NCI-H1694 treated with DMSO at 0.1 percent for 48 hours (cell line): Measurements from ENCODE around the gene LVRN.
A peak's percentile ranks its signal among the peaks of the same experiment; 100 is the strongest.

Source experiments
- DNase-seq: peaks from one replicate; lab custom pipeline; 2025; lab: John Stamatoyannopoulos, UW

Gene LVRN

DNA sequence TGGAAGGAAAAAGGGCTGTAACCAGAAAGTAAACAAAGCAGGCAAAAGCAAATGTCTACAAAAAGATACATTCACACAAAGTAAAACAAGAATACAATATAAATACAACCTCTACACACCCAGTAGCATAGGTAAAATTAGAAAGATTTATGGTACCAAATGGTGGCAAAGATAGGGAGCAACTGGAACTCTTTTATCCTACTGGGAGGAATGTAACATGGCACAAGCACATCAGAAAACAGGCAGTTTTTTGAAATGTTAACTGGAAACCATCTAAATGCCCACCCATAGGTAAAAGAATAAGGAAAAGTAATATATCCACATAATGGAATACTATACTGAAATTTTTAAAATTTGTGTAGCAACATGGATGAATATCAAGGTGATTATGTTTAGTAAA is 61.3 kb downstream of the LVRN start:
- DNase-seq = no peak

DNA sequence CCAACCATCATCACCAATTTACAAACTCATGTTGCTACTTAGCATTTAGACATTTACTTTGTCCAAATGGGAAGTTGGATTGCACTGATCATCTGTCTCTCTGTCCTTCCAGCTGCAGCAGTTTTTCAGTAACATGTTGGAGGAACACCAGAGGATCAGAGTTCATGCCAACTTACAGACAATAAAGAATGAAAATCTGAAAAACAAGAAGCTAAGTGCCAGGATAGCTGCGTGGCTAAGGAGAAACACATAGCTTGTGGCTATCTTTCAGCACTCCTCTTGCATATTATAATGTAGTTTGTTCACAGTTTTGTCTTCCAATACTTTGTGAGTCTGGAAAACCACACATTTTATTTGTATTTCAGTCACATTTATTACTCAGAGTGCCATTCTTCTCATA is 63.6 kb downstream of the LVRN start:
- no peak for DNase-seq

DNA sequence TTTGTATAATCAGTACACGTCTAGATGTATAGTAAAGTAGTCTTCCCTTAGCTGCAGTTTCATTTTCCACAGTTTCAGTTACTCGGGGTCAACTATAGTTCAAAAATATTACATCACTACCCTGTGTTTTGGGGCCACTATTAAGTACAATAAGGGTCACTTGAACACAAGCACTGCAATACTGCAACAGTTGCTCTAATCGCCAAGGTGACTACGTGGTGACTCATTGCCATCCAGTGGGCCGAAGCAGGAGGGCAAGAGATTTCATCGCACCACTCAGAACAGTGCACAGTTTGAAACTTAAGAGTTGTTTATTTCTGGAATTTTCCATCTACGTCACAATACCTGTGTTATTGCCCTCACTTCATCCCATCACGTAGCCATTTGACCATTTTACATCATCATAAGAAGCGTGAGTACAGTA is 69.8 kb downstream of the LVRN start, which contains the start of gene ARL14EPL:
TSS of gene ARL14EPL (plus strand) at position 379 of the 424 bp plus-strand sequence. CDS start 18,994 bp downstream, outside the sequence.
- DNase-seq = no peak

DNA sequence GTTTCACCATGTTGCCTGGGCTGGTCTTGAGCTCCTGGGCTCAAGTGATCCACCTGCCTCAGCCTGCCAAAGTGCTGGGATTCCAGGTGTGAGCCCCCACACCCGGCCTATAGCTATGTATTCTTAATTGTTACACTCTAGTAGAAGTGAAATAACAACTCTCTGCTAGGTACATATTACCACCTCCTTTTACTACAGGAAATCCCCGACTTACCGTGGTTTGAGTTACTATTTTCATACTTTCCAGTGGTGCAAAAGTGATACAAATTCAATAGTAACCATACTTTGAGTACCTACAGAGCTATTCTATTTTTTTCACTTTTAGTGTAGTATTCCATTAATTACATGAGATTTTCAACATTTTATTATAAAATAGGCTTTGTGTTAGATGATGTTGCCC is 70.7 kb downstream of the LVRN start:
- DNase-seq = no peak

DNA sequence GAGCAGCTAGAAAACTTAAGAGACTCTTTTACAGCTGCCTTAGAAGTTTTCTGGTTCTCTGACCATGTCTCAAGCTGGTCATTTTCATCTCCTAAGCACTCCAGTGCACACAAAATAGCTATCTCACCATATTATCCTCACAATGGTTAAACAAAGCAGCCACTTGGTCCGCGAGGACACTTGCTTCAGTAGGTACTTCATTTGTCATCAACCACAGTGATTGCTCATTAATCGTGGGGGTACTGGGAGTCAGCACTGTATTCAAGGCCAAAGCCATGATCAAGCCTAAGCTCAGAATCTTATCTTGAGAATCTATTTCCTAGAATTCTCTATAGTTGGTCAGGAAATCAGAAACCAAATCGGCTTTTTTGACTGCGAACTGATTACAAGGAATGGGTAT is 72.8 kb downstream of the LVRN start:
- DNase-seq = no peak

DNA sequence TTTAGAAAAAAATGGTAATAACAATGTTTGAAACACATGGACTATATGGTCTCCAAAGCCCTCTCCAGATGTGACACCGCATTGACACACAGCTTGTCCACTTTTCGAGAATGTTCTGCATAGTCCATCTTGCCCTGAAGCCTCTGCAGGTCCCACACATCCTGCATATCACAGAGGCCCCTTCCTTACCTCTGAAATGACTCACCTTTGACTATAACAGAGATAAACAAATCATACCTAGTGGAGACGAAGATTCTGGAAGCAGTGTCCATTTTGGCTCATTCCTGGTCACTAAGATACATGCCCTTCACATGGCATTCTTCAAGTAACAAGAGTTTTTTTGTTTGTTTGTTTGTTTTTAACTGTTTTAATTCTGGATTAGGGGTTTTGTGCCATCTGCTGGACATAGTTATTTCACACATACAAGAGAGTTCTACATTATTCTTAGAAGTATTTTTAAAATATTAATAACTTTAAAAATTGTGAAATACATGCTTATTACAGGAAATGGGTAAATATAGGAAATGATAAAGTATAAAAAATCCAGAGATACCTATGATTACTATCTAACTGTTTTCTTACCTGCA is 75.1 kb downstream of the LVRN start:
- no peak for DNase-seq

DNA sequence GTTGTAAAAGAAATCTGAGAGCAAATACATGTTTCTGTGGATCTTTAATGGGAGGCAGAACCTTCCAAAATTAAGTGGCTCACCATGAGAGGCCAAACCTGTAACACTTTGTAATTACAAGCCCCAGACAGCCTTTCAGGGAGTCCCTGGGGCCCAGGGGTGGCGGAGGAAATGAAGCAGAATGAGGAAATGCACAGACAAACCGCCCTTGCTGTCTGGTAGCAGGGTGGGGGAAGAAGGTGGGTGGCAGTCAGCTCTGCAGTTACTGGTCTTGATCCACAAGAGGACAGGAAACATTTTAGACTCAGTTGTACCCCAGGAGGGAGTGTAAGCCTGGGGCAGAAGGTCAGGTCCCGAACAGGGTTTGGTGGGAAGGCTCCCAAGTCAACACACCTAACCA is 76.5 kb downstream of the LVRN start:
- no peak for DNase-seq

DNA sequence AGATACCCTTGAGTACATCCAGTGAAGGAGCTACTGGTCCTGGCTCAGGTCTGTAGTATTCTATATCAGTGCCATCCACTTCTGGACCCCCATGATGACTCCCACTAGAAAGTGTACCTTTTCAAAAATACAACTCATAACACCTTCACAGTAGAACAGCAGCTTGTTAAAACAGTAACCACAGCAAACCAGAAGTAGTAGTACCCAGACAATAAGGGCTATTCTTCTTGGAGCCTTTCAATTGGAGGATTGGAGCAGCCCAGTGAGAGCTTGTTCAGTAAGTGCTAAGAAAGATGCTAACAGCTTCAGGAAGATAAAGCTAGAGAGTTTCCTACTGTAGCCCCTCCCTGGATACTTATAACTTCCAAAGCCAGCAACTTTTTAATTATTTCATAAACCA is 80.1 kb downstream of the LVRN start:
- no peak for DNase-seq

DNA sequence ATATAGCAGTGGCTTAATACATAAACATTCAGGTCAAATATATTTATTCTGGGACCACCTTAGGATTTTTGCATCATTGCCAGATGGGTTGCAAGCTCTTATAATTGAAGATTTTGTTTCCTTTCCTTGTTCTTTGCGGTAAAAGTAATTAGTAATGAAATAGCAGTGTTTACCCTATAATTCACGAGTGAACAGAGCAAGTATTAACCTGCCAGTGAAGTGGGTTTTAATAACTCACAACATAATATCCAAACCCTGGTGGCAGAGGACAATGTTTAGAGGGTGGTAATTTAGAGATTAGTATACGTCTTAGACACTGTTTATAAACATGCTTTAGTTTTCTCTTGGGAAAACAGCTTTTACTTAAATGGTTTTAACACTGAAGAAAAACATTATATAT is 81.8 kb downstream of the LVRN start:
- DNase-seq = no peak

DNA sequence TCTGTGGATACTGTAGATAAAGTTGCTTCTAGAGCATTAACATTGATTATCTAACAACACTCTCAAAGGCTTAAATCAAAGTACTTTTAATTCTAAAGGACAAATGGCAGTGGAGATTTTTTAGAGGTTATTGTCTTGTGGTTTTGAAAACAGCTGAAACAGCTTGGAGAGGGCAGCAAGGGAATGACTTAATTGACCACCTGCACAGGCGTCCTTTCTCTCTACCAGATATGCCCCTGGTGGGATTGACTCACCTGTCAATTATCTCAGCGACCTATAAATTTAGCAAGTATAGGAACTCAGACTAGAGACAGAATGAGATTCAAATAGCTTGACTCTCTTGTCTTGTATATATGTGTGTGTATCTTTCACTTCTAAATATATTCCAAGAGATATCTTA is 83.5 kb downstream of the LVRN start:
- no peak for DNase-seq

DNA sequence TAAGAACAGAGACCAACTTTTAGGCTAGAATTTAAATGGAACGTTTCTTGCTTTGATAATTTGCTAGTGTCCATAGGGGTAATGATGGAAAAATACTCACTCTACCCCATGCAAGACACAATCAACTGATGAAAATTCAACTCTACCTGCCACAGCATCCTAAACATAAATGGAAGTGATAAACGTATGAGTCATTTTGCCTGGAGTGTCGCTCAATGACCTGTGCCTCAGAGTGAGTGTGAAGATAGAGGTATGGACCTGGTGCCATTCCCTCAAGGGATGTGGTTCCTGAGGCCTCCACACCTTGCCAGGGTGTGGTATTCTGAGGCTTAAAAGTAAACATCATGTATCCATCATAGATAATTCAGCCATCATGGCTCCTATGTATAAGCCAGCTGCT is 84.0 kb downstream of the LVRN start:
- no peak for DNase-seq

DNA sequence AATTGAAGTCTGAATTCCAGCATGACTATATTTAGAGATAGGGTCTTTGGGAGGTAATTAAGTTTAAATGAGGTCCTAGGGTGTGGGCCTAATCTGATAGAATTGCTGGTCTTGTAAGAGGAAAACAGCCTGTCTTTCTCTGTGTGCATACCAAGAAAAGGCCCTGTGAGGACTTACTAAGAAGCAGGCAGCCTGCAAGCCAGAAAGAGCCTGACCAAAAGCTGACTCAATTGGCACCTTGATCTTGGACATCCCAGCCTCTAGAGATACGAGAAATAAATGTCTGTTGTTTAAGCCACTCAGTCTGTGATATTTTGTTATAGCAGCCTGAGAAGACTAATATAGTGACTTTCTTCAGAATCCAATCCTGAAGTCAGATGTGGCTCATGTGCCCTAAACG is 84.5 kb downstream of the LVRN start:
- DNase-seq = no peak

DNA sequence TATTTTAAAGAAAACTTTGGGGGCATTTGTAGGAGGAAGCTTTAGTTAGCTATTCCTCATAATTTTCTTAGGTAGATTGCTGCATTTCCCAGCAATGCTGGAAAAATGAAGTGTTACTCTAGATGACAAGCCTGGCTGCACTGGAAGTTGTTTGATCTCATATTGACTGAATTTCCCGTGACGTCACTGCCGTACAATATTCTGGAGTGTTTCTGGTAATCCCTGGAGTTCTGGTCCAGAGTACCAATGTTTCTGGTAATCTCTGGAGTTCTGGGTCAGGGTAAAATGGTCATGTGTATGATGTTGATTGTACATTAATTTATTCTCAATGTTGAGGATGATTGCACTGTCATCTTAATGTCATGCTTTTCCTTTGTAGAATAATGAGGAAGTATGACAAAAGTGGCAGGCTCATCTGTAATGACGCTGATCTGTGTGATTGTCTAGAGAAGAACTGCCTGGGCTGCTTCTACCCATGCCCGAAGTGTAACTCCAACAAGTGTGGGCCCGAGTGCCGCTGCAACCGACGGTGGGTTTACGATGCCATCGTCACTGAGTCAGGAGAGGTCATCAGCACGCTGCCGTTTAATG is 96.2 kb downstream of the LVRN start:
- no peak for DNase-seq

DNA sequence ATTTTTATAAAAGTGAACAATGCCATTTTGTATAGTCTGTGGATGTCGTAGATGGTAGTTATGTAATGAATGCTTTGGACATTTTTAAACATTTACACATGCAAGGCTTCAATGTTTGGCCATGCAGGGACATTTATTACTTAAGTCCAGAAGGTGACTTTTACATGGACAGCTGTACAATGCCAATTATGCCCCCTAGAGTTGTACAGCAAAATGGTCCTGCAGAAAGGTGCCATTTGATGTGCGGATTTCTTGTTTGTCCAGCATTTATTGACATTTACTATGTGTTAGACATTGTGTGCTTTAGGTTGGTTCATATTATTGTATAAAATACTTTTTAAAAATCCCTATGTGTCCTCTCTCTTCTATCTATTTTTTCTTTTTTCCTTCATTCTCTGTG is 100.1 kb downstream of the LVRN start:
- DNase-seq = no peak

DNA sequence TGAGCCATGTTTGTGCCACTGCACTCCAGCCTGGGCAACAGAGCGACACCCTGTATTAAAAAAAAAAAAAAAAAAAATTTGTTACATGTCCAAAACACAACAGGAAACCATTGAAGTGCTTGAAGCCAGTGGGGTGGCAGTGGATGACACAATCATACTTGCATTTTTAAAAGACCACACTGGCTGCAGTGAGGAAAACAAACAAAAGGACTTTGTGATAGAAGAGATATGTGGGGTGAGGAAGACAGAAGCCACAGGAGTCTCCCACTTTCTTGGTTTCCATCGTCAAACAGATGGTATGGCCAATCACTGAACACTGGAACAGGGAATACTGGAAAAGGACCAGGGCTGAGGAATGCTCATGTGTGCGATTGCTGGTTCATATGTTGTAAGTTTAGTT is 101.7 kb downstream of the LVRN start:
- no peak for DNase-seq

DNA sequence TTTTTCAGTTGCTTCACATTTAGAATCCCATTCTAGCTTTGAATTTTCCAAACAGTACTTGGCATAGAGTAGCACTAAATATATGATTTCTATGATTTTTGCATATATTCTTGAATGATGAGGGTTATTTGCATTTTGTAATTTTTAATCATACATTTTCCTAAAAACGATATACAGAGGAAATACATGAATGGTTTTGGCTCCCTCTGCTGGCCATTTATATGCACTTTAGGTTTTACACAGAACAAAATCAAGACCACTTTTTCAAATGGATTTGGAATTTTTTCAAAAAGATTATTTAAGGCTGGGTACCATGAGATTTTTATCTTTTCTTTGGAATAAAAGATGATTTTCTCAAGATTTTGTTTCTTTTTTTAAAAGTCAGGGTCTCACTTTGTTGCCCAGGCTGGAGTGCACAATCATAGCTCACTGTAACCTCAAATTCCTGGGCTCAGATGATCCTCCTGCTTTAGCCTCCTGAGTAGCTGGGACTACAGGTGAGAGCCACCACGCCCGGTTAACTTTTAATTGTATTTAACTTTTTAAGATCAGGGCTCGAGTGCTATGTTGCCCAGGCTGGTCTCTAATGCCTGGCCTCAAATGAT is 105.9 kb downstream of the LVRN start:
- DNase-seq = peak; percentile 25

DNA sequence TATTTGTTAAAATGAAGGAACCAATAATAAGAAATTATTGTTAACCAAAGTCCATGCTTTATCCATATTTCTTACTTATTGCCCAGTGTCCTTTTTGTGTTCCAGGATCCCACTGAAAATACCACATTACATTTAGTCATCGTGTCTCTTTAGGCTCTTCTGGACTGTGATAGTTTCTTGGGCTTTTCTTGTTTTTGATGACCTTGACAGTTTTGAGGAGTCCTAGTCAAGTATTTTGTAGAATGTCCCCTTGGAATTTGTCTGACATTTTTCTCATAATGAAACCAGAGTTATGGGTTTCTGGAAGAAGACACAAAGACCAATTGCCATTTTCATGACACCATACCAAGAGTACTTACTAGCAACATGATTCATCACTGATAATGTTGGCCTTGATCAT is 108.9 kb downstream of the LVRN start:
- no peak for DNase-seq

DNA sequence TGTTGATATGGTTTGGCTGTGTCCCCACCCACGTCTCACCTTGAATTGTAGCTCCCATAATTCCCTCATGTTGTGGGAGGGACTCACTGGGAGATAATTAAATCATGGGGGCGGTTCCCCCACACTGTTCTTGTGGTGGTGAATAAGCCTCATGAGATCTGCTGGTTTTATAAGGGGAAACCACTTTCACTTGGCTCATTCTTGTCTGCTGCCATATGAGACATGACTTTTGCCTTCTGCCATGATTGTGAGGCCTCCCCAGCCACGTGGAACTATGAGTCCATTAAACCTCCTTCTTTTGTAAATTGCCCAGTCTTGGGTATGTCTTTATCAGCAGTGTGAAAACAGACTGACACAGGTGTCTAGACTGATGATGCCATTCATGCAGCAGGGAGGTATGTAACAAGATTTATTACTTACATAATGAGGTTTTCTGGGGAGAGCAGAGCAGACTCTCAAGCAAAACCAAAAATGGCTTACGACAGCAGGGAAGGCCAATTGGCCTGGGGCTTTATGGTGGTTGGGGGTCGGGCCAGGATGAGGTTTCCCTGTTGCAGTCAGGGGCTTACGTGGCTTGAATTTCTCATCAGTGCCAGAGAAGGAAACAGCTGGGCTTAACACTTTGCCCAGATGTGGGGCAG is 113.0 kb downstream of the LVRN start:
- DNase-seq = no peak

DNA sequence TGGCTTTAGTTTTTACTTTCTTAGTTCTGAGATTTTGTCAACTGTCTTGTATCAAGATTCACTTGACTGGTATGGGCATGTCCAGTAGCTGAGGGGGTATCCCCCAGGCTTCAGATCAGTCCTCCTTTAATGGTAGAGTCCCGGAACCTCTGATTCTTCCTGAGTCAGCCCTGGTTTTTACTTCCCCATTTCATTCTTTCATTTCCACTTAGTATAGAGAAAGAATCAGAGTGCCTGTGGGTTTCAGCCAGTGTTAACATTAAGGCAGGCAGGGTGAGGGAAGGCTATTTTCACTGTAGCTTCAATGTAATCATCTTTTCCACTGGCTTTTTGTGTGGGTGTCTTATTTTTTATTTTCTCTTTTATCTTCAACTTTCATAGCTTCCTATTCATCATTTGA is 114.2 kb downstream of the LVRN start:
- no peak for DNase-seq
